Colonic mucosa (tissue), 4 donors: Measurements from ENCODE around the gene TANC1. TPM values are rescaled to one million over a fixed set of nuclear protein-coding genes. Genes with fewer than 3 reads are reported as not detected.

Experiments
- DNase-seq: peaks from one replicate; pipeline ENCODE4 v3.0.0-alpha.2; 2020
- H3K27ac ChIP-seq: fragments of 200-600 bp; one replicate; pipeline ENCODE4 v1.8.0; 2021
- H3K27me3 ChIP-seq: fragments of 200-600 bp; one replicate; pipeline ENCODE4 v1.8.0; 2021
- H3K36me3 ChIP-seq: fragments of 200-600 bp; one replicate; pipeline ENCODE4 v1.8.0; 2021
- H3K4me1 ChIP-seq: fragments of 200-600 bp; one replicate; pipeline ENCODE4 v1.8.0; 2021; ENCODE audit warnings: mild to moderate bottlenecking
- H3K4me3 ChIP-seq: fragments of 200-600 bp; one replicate; pipeline ENCODE4 v1.8.0; 2021
- H3K9ac ChIP-seq, 2 donors: one replicate each; pipeline ENCODE4 v1.7.0; 2013; ENCODE audit warnings: control low read depth in 2 of 2, low read depth in 2 of 2, low read length in 2 of 2
- H3K9me3 ChIP-seq: fragments of 200-600 bp; one replicate; pipeline ENCODE4 v1.8.0; 2021
- intact Hi-C: fragments of 100-400 bp; cut with DNase I; formaldehyde crosslinking; loops from one replicate; pipeline ENCODE4 v1.14.1; 2022
- total RNA-seq, 2 donors: library from RNA; stranded (reverse); fragmentation: NEBNext Ultra II Directional in 1 of 2; extraction: Animal tissue kit (Norgen Biotek cat#: 25700) in 1 of 2; gene quantifications; one replicate each; pipeline ENCODE4 v1.2.1, GENCODE V29; 2021
- TF ChIP-seq, protein P1 (sequence below): fragments of 200-600 bp; IDR thresholded peaks from one replicate; pipeline ENCODE4 v1.8.0; 2022; ENCODE audit warnings: antibody characterized with exemption, mild to moderate bottlenecking
- donor health status: healthy.
- donor health status: DM: no; HTN: no; CAD: no.
- donor health status: DM: no; HTN: no; CAD: no.

Gene TANC1
- total RNA-seq, 2 donors from 2014 or later: 28.3 to 32.7 TPM

DNA sequence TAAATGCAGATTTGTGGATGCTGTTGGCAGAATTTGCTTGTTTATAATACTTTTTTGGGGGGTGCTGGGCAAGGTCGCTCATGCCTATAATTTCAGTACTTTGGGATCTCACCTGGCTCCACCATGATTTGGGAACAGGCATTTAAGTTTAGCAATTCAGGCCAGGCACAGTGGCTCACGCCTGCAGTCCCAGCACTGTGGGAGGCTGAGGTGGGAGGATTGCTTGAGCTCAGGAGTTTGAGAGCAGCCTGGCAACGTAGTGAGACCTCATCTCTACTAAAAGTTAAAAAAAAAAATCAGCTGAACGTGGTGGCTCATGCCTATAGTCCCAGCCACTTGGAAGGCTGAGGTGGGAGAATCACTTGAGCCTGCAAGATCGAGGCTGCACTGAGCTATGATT is 20.7 kb downstream of the TANC1 start:
- no peaks in the 10 kb centered on the region for H3K4me1 ChIP-seq
- no peak overlapping the region for H3K9ac ChIP-seq
- no peak overlapping the region for H3K4me3 ChIP-seq
- H3K27me3 ChIP-seq: no peaks in the 10 kb centered on the region
- intact Hi-C loops: no loop called here
- no peak for DNase-seq
- TF ChIP-seq, protein P1, sequence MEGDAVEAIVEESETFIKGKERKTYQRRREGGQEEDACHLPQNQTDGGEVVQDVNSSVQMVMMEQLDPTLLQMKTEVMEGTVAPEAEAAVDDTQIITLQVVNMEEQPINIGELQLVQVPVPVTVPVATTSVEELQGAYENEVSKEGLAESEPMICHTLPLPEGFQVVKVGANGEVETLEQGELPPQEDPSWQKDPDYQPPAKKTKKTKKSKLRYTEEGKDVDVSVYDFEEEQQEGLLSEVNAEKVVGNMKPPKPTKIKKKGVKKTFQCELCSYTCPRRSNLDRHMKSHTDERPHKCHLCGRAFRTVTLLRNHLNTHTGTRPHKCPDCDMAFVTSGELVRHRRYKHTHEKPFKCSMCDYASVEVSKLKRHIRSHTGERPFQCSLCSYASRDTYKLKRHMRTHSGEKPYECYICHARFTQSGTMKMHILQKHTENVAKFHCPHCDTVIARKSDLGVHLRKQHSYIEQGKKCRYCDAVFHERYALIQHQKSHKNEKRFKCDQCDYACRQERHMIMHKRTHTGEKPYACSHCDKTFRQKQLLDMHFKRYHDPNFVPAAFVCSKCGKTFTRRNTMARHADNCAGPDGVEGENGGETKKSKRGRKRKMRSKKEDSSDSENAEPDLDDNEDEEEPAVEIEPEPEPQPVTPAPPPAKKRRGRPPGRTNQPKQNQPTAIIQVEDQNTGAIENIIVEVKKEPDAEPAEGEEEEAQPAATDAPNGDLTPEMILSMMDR: no peak
- no peak overlapping the region for H3K27ac ChIP-seq
- H3K36me3 ChIP-seq: no peaks in the 10 kb centered on the region
- no peaks in the 10 kb centered on the region for H3K9me3 ChIP-seq

DNA sequence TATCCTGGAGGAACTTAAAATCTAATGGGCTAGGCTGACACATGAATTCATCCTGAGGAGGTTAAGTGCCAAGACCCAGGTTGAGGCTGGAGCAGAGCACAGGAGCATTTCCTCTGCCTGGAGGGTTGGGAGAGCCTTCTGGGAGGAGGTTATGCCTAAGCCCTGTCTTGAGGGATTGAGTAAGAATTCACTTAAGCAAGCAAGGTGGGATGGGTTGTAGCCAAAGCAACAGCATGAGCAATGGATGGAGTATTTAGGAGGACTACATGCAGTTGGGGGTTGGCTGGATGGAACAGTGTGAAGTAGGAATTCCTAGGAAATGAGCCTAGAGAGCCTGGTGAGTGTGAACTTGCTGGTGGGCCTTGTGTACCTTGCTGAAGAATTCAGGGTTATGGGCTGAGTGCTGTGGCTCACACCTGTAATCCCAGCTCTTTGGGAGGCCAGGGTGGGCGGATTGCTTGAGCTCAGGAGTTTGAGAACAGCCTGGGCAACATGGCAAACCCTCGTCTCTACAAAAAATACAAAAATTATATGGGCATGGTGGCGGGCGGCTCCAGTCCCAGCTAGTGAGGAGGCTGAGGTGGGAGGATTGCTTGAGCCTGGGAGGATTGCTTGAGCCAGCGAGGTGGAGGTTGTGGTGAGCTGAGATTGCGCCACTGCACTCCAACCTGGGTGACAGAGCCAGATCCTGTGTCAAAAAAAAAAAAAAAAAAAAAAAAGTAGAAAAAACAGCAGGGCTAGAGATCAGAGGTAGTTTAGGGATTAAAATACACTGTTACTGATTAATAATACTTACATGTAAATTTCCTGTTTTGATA is 22.2 kb downstream of the TANC1 start:
- Histone ChIP-seq H3K27me3 (no peaks in the 10 kb centered on the region), H3K9me3 (no peaks in the 10 kb centered on the region), H3K36me3 (no peaks in the 10 kb centered on the region), H3K9ac (no peak overlapping the region), H3K4me1 (no peaks in the 10 kb centered on the region), H3K4me3 (no peak overlapping the region), H3K27ac (no peak overlapping the region)
- intact Hi-C loops: no loop called here
- TF ChIP-seq, protein P1: no peak
- DNase-seq: no peak

DNA sequence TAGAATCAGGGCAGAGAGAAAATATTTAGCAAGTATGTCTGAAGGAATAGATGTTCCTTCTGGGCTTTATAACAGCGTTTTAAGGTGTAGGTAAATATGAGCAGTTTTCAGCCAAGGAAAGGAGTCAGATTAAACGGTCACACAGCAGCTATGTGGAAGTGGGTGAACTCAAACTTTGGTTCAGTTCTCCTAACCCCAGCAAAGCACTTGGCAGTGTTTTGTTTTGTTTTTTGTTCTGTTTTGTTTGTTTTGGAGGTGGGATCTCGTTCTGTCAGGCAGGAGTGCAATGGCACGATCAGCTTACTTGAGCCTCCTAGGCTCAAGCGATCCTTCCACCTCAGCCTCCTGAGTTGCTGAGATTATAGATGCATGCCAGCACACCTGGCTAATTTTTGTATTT is 24.6 kb downstream of the TANC1 start:
- intact Hi-C loops: no loop called here
- no peaks in the 10 kb centered on the region for H3K27me3 ChIP-seq
- no peak overlapping the region for H3K4me3 ChIP-seq
- no peaks in the 10 kb centered on the region for H3K36me3 ChIP-seq
- no peak overlapping the region for H3K27ac ChIP-seq
- no peaks in the 10 kb centered on the region for H3K9me3 ChIP-seq
- TF ChIP-seq, protein P1: no peak
- DNase-seq: no peak
- H3K4me1 ChIP-seq: no peaks in the 10 kb centered on the region
- no peak overlapping the region for H3K9ac ChIP-seq

DNA sequence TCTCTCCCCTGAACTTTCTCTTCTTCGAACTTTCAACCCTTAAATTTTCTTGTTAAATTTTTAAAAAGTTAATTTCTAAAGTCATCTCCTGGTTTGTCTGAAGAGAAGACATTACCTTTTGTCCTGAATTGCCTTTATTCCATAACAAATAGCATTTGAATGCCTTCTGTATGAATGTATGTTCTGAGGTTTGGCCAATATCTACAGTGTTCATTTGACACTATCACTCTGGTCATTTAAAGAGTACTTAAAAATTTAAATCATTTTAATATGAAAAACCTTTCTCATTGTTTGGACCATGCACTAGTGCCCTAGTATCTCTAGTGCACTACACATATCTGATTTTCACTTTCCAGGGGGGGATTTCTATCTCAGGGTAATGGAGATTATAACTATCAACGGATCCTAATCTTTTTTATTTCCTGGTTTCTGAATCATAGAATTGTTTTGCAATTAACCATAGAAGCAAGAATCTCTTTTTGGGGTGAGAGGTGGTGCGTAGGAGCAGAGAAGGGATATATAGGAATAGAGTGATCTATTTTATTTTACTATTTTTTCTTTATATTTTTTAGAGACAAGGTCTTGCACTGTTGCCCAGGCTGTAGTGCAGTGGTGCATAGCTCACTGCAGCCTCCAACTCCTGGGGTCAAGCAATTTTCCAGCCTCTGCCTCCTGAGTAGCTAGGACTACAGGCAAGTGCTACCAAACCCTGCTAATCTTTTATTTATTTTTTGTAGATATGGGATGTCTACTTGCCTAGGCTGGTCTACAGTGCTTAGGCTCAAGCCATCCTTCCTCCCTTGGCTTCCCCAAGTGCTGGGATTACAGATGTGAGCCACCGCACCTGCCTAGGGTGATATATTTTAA is 25.5 kb downstream of the TANC1 start:
- intact Hi-C loops: no loop called here
- Histone ChIP-seq H3K9ac (no peak overlapping the region), H3K27me3 (no peaks in the 10 kb centered on the region), H3K27ac (no peak overlapping the region), H3K36me3 (no peaks in the 10 kb centered on the region), H3K9me3 (no peaks in the 10 kb centered on the region), H3K4me3 (no peak overlapping the region), H3K4me1 (no peaks in the 10 kb centered on the region)
- TF ChIP-seq, protein P1: no peak
- DNase-seq: no peak

DNA sequence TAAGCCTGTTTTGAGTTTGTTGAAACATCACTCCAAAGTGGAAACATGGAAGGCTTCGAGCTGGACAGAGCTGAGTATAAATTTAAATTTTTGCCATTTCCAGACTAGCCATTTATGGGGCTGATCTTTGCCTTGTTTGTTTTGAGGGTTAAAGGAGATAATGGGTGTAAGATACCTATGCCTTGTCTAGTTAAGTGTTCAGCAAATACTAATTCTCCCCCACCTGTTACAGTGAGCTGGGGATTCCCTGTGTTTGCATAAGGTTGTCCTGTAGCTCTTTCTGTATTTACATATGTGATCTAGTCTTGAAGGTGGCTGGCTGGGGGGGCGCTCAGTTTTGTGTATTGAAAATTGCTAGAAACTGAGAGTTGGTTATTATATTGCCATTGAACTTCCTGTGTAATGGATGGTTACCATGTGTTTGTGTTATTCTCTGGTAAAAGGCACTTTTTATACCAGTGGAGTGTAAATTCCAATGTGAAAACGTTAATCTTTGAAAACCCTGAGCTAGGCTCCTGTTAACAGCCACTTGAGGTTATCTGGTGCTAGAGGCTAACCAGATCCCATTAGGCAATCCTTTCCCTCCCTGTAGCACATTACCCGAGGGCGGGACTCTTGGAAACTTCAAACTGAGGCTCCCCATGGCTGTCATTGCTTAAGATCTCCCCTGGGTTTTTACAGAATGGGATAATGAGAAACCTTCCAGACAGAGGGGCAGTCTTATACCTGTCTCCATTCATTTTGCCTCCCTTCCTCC is 26.7 kb downstream of the TANC1 start:
- Histone ChIP-seq H3K4me3 (no peak overlapping the region), H3K9ac (no peak overlapping the region), H3K27ac (no peak overlapping the region), H3K27me3 (no peaks in the 10 kb centered on the region), H3K9me3 (no peaks in the 10 kb centered on the region), H3K4me1 (no peaks in the 10 kb centered on the region), H3K36me3 (no peaks in the 10 kb centered on the region)
- no peak for DNase-seq
- TF ChIP-seq, protein P1: no peak
- intact Hi-C loops: no loop called here
